Measurements from ENCODE around the gene POLA1.

DNA sequence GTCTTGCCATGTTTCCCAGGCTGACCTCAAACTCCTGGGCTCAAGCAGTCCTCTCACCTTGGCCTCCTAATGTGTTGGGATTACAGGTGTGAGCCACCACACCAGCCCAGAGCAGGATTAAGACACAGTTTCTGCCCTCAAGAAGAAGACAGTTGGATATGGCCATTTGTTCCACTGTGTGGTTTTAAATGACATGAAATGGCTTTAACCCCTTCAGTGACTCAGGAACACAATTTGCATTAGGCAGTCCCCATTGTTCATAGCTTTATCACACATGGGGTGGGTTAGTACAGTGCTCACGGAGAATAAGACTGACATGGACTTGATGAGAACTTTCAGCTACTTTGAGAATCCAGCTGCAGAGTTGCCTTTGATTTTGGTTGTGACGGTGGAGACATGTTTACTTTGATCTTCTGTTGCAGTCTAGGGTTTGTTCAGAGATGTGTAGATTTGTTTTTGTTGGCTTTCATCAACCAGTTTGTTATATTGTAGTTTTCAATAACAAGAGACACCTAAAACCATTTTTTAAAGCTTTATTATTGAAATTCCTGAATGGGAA, 261.7 kb downstream of the POLA1 start:
- TF ChIP-seq, protein P1, sequence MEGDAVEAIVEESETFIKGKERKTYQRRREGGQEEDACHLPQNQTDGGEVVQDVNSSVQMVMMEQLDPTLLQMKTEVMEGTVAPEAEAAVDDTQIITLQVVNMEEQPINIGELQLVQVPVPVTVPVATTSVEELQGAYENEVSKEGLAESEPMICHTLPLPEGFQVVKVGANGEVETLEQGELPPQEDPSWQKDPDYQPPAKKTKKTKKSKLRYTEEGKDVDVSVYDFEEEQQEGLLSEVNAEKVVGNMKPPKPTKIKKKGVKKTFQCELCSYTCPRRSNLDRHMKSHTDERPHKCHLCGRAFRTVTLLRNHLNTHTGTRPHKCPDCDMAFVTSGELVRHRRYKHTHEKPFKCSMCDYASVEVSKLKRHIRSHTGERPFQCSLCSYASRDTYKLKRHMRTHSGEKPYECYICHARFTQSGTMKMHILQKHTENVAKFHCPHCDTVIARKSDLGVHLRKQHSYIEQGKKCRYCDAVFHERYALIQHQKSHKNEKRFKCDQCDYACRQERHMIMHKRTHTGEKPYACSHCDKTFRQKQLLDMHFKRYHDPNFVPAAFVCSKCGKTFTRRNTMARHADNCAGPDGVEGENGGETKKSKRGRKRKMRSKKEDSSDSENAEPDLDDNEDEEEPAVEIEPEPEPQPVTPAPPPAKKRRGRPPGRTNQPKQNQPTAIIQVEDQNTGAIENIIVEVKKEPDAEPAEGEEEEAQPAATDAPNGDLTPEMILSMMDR (IDR thresholded peaks at IDR 0.05), result no peak
- TF ChIP-seq POLR2A (IDR thresholded peaks at IDR 0.05) (no peak), POLR2AphosphoS5 (IDR thresholded peaks at IDR 0.05) (no peak), EP300 (IDR thresholded peaks at IDR 0.05) (no peak)
